ENCODE data around the gene CCDC87. TPM values are rescaled to one million over a fixed set of nuclear protein-coding genes. Genes with fewer than 3 reads are reported as not detected.

Gene CCDC87
- total RNA-seq, 6 experiments from 2014 or later: 0.07 to 0.37 (median 0.12) TPM; not detected in 1

DNA sequence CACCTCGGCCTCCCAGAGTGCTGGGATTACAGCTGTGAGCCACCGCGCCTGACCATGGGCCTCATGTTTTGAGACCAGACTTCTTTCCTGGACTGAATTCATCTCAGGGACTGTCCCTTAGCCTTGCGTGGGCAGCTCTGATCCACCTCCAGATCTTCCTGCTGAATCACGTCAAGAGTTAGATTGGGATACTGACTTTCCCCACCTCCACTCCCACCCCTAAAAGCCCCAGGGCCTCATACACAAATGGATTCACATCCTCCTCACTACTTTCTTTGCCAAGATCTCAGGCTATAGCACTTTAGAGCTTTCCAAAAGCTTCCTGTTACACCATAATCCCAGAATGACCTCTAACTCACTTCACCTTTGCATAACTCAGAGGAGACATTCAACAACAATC, 12.1 kb downstream of the CCDC87 start:
- no peak for ATAC-seq
- H3K27ac ChIP-seq: no peak overlapping the region
- peaks cover 0 to 7% (median 0%) of the 10 kb centered on the region in 4 donors for H3K4me1 ChIP-seq
- H3K9me3 ChIP-seq: no peaks in the 10 kb centered on the region
- 89% methylated on average over 4 of the region's 5 CpGs for WGBS (ENCODE audit: insufficient coverage, low coverage, low lambda C conversion rate, missing lambda C conversion rate)
- no peaks in the 10 kb centered on the region for H3K36me3 ChIP-seq
- no peaks in the 10 kb centered on the region for H3K27me3 ChIP-seq
- intact Hi-C loops (cut with DNase I): loop anchor here in 1 of 2 donors (5.0 kb wide), 1 partner anchor 101 kb away; no protein-coding TSS in a partner anchor
- no peak for DNase-seq
- no peak overlapping the region for H3K4me3 ChIP-seq
- TF ChIP-seq POLR2A (IDR thresholded peaks at IDR 0.05): no peak
- TF ChIP-seq, protein P1, sequence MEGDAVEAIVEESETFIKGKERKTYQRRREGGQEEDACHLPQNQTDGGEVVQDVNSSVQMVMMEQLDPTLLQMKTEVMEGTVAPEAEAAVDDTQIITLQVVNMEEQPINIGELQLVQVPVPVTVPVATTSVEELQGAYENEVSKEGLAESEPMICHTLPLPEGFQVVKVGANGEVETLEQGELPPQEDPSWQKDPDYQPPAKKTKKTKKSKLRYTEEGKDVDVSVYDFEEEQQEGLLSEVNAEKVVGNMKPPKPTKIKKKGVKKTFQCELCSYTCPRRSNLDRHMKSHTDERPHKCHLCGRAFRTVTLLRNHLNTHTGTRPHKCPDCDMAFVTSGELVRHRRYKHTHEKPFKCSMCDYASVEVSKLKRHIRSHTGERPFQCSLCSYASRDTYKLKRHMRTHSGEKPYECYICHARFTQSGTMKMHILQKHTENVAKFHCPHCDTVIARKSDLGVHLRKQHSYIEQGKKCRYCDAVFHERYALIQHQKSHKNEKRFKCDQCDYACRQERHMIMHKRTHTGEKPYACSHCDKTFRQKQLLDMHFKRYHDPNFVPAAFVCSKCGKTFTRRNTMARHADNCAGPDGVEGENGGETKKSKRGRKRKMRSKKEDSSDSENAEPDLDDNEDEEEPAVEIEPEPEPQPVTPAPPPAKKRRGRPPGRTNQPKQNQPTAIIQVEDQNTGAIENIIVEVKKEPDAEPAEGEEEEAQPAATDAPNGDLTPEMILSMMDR (IDR thresholded peaks at IDR 0.05): no peak

GRCh38 chr11:66579017-66579606, 13.8 kb downstream of the CCDC87 start:
- Histone ChIP-seq H3K27ac (no peak overlapping the region), H3K9me3 (no peaks in the 10 kb centered on the region), H3K36me3 (no peaks in the 10 kb centered on the region), H3K4me3 (no peak overlapping the region), H3K4me1 (peaks cover 0 to 7% (median 0%) of the 10 kb centered on the region in 4 donors), H3K27me3 (no peaks in the 10 kb centered on the region)
- TF ChIP-seq, protein P1 (IDR thresholded peaks at IDR 0.05): peak; percentile 82 to 88 (median 83)
- TF ChIP-seq POLR2A (IDR thresholded peaks at IDR 0.05): no peak
- intact Hi-C loops (cut with DNase I): loop anchor here in 1 of 2 donors (5.0 kb wide), 1 partner anchor 98 kb away; the partner anchor contains the start of gene RBM4B
- peak; percentile 75 to 81 (median 79) for DNase-seq
- peak; percentile 94 to 99 (median 98) for ATAC-seq
- WGBS (ENCODE audit: insufficient coverage, low coverage, low lambda C conversion rate, missing lambda C conversion rate): 22% methylated on average over 20 of the region's 25 CpGs

DNA sequence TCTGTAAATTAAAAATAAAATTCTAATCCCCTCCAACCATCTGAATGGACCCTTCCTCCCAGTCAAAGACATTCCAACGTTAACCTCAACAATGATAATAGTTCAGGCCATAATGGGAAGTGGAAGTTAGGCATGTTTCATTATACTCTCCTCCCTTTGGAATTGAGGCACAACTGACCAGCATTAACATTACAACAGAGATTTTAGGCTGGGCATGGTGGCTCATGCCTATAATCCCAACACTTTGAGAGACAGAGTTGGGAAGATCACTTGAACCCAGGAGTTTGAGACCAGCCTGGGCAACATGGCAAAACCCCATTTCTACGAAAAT, 22.0 kb downstream of the CCDC87 start:
- H3K27me3 ChIP-seq: no peaks in the 10 kb centered on the region
- 60% methylated on average over 2 of the region's 2 CpGs for WGBS (ENCODE audit: insufficient coverage, low coverage, low lambda C conversion rate, missing lambda C conversion rate)
- H3K9me3 ChIP-seq: no peaks in the 10 kb centered on the region
- no peaks in the 10 kb centered on the region for H3K36me3 ChIP-seq
- ATAC-seq (no peak), DNase-seq (no peak)
- intact Hi-C loops (cut with DNase I): no loop called here
- H3K4me1 ChIP-seq: peaks cover 0 to 5% (median 0%) of the 10 kb centered on the region in 4 donors
- no peak overlapping the region for H3K27ac ChIP-seq
- H3K4me3 ChIP-seq: no peak overlapping the region
- TF ChIP-seq, protein P1 (IDR thresholded peaks at IDR 0.05): no peak
- TF ChIP-seq POLR2A (IDR thresholded peaks at IDR 0.05): no peak

- 57% methylated on average over 5 of the region's 5 CpGs for WGBS (ENCODE audit: insufficient coverage, low coverage, low lambda C conversion rate, missing lambda C conversion rate)
- no peaks in the 10 kb centered on the region for H3K27me3 ChIP-seq
- intact Hi-C loops (cut with DNase I): no loop called here
- no peak overlapping the region for H3K27ac ChIP-seq
- peaks cover 0 to 5% (median 0%) of the 10 kb centered on the region in 4 donors for H3K4me1 ChIP-seq
- no peak for DNase-seq
- H3K9me3 ChIP-seq: no peaks in the 10 kb centered on the region
- no peak overlapping the region for H3K4me3 ChIP-seq
- H3K36me3 ChIP-seq: no peaks in the 10 kb centered on the region
- TF ChIP-seq POLR2A (IDR thresholded peaks at IDR 0.05): no peak
- TF ChIP-seq, protein P1 (IDR thresholded peaks at IDR 0.05): no peak
- ATAC-seq: no peak
Measured at GRCh38 chr11:66570079-66570849, 22.6 kb downstream of the CCDC87 start.
